Immature natural killer cell (primary cell): ENCODE results near the gene LRRC7. TPM values are rescaled to one million over a fixed set of nuclear protein-coding genes. Genes with fewer than 3 reads are reported as not detected.
"Not testable (repeated sequence)": the region's sequence is repeated elsewhere in the genome, so short reads cannot be mapped to it uniquely, and the experiment has no call there.

Source experiments
- DNase-seq, 3 donors: peaks; one replicate each; pipeline ENCODE4 v3.0.0; 2022; ENCODE audit warnings: mixed read lengths in 1 of 3
- H3K27ac Mint-ChIP-seq, 6 donors: one replicate each; pipeline ENCODE4 v1.8.0; 2020; ENCODE audit warnings: mixed read lengths in 6 of 6, mild to moderate bottlenecking in 5 of 6, inconsistent platforms in 4 of 6, moderate library complexity in 3 of 6
- H3K27me3 Mint-ChIP-seq, 3 donors: one replicate each; pipeline ENCODE4 v1.8.0; 2020 to 2021; ENCODE audit warnings: low read depth in 3 of 3, mild to moderate bottlenecking in 3 of 3, mixed read lengths in 3 of 3, moderate library complexity in 3 of 3, inconsistent platforms in 1 of 3
- H3K36me3 Mint-ChIP-seq, 3 donors: one replicate each; pipeline ENCODE4 v1.8.0; 2020; ENCODE audit warnings: mixed read lengths in 3 of 3, inconsistent platforms in 2 of 3, mild to moderate bottlenecking in 2 of 3
- H3K4me1 Mint-ChIP-seq, 2 donors: one replicate each; pipeline ENCODE4 v1.8.0; 2020; ENCODE audit warnings: inconsistent platforms in 2 of 2, mild to moderate bottlenecking in 2 of 2, mixed read lengths in 2 of 2, moderate library complexity in 1 of 2
- H3K4me3 Mint-ChIP-seq, 5 donors: one replicate each; pipeline ENCODE4 v1.8.0; 2020; ENCODE audit warnings: mild to moderate bottlenecking in 5 of 5, mixed read lengths in 5 of 5, inconsistent platforms in 3 of 5, moderate library complexity in 3 of 5
- H3K9me3 Mint-ChIP-seq, 6 donors: one replicate each; pipeline ENCODE4 v1.8.0; 2020; ENCODE audit warnings: mild to moderate bottlenecking in 6 of 6, mixed read lengths in 6 of 6, inconsistent platforms in 4 of 6, moderate library complexity in 3 of 6
- polyA plus RNA-seq, 3 donors: library from polyadenylated mRNA; unstranded; fragments of 300-500 nt; fragmentation: Illumina TruSeq; gene quantifications; one replicate each; pipeline ENCODE4 v1.2.3, GENCODE V29; 2021

The LRRC7 gene
- polyA plus RNA-seq, 3 donors from 2014 or later: 0.36 TPM; not detected in 2

GRCh38 chr1:69686367-69686984, 118.8 kb downstream of the LRRC7 start:
- Mint-ChIP-seq H3K9me3 (peaks cover 12 to 55% (median 20%) of the 10 kb centered on the region in 6 donors), H3K27me3 (peaks cover 0 to 2% (median 1%) of the 10 kb centered on the region in 3 donors), H3K36me3 (peaks cover 0 to 3% (median 0%) of the 10 kb centered on the region in 3 donors), H3K27ac (no peak overlapping the region), H3K4me1 (no peaks in the 10 kb centered on the region), H3K4me3 (no peak overlapping the region)
- DNase-seq: no peak

- Mint-ChIP-seq H3K4me3 (no peak overlapping the region), H3K27ac (no peak overlapping the region), H3K36me3 (peaks cover 0 to 3% (median 0%) of the 10 kb centered on the region in 3 donors), H3K27me3 (peaks cover 0 to 1% (median under 1%) of the 10 kb centered on the region in 3 donors), H3K4me1 (no peaks in the 10 kb centered on the region), H3K9me3 (peaks cover 13 to 60% (median 15%) of the 10 kb centered on the region in 6 donors)
- DNase-seq: no peak
These were observed 120.5 kb downstream of the LRRC7 start for GRCh38 chr1:69688193-69688592.

- Mint-ChIP-seq H3K4me1 (no peaks in the 10 kb centered on the region), H3K9me3 (peaks cover 8 to 50% (median 14%) of the 10 kb centered on the region in 6 donors), H3K36me3 (no peaks in the 10 kb centered on the region), H3K4me3 (no peak overlapping the region), H3K27me3 (peaks cover 0 to under 1% (median 0%) of the 10 kb centered on the region in 3 donors), H3K27ac (no peak overlapping the region)
- no peak for DNase-seq
These were observed 123.5 kb downstream of the LRRC7 start for GRCh38 chr1:69691179-69691578.

GRCh38 chr1:69693921-69694675, 126.4 kb downstream of the LRRC7 start:
- no peak for DNase-seq
- Mint-ChIP-seq H3K4me1 (no peaks in the 10 kb centered on the region), H3K27me3 (peaks cover 0 to 1% (median 0%) of the 10 kb centered on the region in 3 donors), H3K27ac (no peak overlapping the region), H3K36me3 (peaks cover 0 to 3% (median 0%) of the 10 kb centered on the region in 3 donors), H3K9me3 (peaks cover 20 to 73% (median 26%) of the 10 kb centered on the region in 6 donors), H3K4me3 (no peak overlapping the region)

GRCh38 chr1:69697340-69697739, 129.6 kb downstream of the LRRC7 start:
- Mint-ChIP-seq H3K4me1 (no peaks in the 10 kb centered on the region), H3K27me3 (peaks cover 0 to 3% (median 0%) of the 10 kb centered on the region in 3 donors), H3K27ac (no peak overlapping the region), H3K36me3 (peaks cover 0 to 3% (median 0%) of the 10 kb centered on the region in 3 donors), H3K4me3 (no peak overlapping the region), H3K9me3 (peaks cover 20 to 64% (median 30%) of the 10 kb centered on the region in 6 donors)
- no peak for DNase-seq

GRCh38 chr1:69700770-69701169, 133.0 kb downstream of the LRRC7 start:
- no peak overlapping the region for H3K27ac Mint-ChIP-seq
- no peak overlapping the region for H3K4me3 Mint-ChIP-seq
- no peaks in the 10 kb centered on the region for H3K4me1 Mint-ChIP-seq
- H3K27me3 Mint-ChIP-seq: peaks cover 0 to 8% (median 0%) of the 10 kb centered on the region in 3 donors
- peaks cover 0 to 3% (median 0%) of the 10 kb centered on the region in 3 donors for H3K36me3 Mint-ChIP-seq
- DNase-seq: no peak
- H3K9me3 Mint-ChIP-seq: peaks cover 11 to 44% (median 27%) of the 10 kb centered on the region in 6 donors

- no peak overlapping the region for H3K27ac Mint-ChIP-seq
- H3K4me1 Mint-ChIP-seq: no peaks in the 10 kb centered on the region
- H3K36me3 Mint-ChIP-seq: no peaks in the 10 kb centered on the region
- H3K9me3 Mint-ChIP-seq: peaks cover 8 to 38% (median 21%) of the 10 kb centered on the region in 6 donors
- no peak overlapping the region for H3K4me3 Mint-ChIP-seq
- peaks cover 0 to 6% (median 0%) of the 10 kb centered on the region in 3 donors for H3K27me3 Mint-ChIP-seq
- DNase-seq: no peak
These were observed 134.4 kb downstream of the LRRC7 start for GRCh38 chr1:69702085-69702484.

- Mint-ChIP-seq H3K4me1 (no peaks in the 10 kb centered on the region), H3K4me3 (no peak overlapping the region), H3K27me3 (peaks cover 0 to 6% (median 0%) of the 10 kb centered on the region in 3 donors), H3K36me3 (no peaks in the 10 kb centered on the region), H3K9me3 (peaks cover 2 to 32% (median 8%) of the 10 kb centered on the region in 6 donors), H3K27ac (no peak overlapping the region)
- DNase-seq: no peak
These were observed 138.8 kb downstream of the LRRC7 start for GRCh38 chr1:69706473-69706872.

- H3K9me3 Mint-ChIP-seq: peaks cover 2 to 33% (median 10%) of the 10 kb centered on the region in 6 donors
- no peaks in the 10 kb centered on the region for H3K4me1 Mint-ChIP-seq
- H3K27me3 Mint-ChIP-seq: peaks cover 0 to 6% (median 0%) of the 10 kb centered on the region in 3 donors
- H3K4me3 Mint-ChIP-seq: no peak overlapping the region
- H3K27ac Mint-ChIP-seq: no peak overlapping the region
- DNase-seq: no peak
- no peaks in the 10 kb centered on the region for H3K36me3 Mint-ChIP-seq
These were observed 139.4 kb downstream of the LRRC7 start for GRCh38 chr1:69707103-69707502.

- no peaks in the 10 kb centered on the region for H3K27me3 Mint-ChIP-seq
- no peaks in the 10 kb centered on the region for H3K4me1 Mint-ChIP-seq
- H3K9me3 Mint-ChIP-seq: peaks cover 2 to 37% (median 7%) of the 10 kb centered on the region in 6 donors
These were observed 142.9 kb downstream of the LRRC7 start for GRCh38 chr1:69710484-69711189.

GRCh38 chr1:69711190-69711930, 143.6 kb downstream of the LRRC7 start:
- Mint-ChIP-seq H3K4me3 (no peak overlapping the region), H3K36me3 (no peaks in the 10 kb centered on the region), H3K27me3 (no peaks in the 10 kb centered on the region), H3K4me1 (no peaks in the 10 kb centered on the region), H3K9me3 (peaks cover 2 to 37% (median 6%) of the 10 kb centered on the region in 6 donors), H3K27ac (no peak overlapping the region)
- no peak for DNase-seq

More at GRCh38 chr1:69710484-69711189, 142.9 kb downstream of the LRRC7 start:
- DNase-seq: no peak
- Mint-ChIP-seq H3K4me3 (no peak overlapping the region), H3K36me3 (no peaks in the 10 kb centered on the region), H3K27ac (no peak overlapping the region)

- H3K4me1 Mint-ChIP-seq, H3K4me3 Mint-ChIP-seq, H3K27ac Mint-ChIP-seq, H3K36me3 Mint-ChIP-seq, H3K27me3 Mint-ChIP-seq, DNase-seq: not testable (repeated sequence)
- H3K9me3 Mint-ChIP-seq: peaks cover 3 to 41% (median 12%) of the 10 kb centered on the region in 6 donors
These were observed 150.1 kb downstream of the LRRC7 start for GRCh38 chr1:69717834-69718233.

GRCh38 chr1:69728206-69728605, 160.5 kb downstream of the LRRC7 start:
- Mint-ChIP-seq H3K9me3 (peaks cover 6 to 39% (median 10%) of the 10 kb centered on the region in 6 donors), H3K4me1 (no peaks in the 10 kb centered on the region), H3K36me3 (peaks cover 0 to 4% (median 0%) of the 10 kb centered on the region in 3 donors), H3K27ac (no peak overlapping the region), H3K4me3 (no peak overlapping the region), H3K27me3 (peaks cover 0 to 1% (median 1%) of the 10 kb centered on the region in 3 donors)
- no peak for DNase-seq
